OCI-LY7 (cell line): ENCODE measurements around the gene SLC4A11. TPM values are rescaled to one million over a fixed set of nuclear protein-coding genes. Genes with fewer than 3 reads are reported as not detected.

Experiments
- BruUV-seq: library from RNA; stranded (reverse); fragments of 400-500 nt; replicated peaks from 2 replicates; lab custom pipeline; 2021; lab: Mats Ljungman, UMichigan
- CTCF ChIA-PET: fragments of 300-600 bp; sonication (Branson Sonifier 250); formaldehyde crosslinking; loops from one replicate; lab custom pipeline; 2022; ENCODE audit warnings: antibody characterized with exemption; ENCODE audit not compliant: unreplicated experiment; lab: Charles Lee
- POLR2A ChIA-PET: fragments of 300-600 bp; sonication (Branson Sonifier 250); formaldehyde crosslinking; loops from one replicate; lab custom pipeline; 2022; ENCODE audit warnings: antibody characterized with exemption; lab: Charles Lee
- DNase-seq: peaks from one replicate; pipeline ENCODE4 v3.0.0-alpha.2; 2015; ENCODE audit warnings: low spot score
- H2AFZ ChIP-seq: fragments of 200-600 bp; sonication (generic), shearing (Covaris generic); 2 replicates; pipeline ENCODE4 v1.6.1; 2014; ENCODE audit warnings: mild to moderate bottlenecking, antibody characterized with exemption, low read length, moderate library complexity
- H3K27ac ChIP-seq: fragments of 200-600 bp; sonication (generic); 2 replicates; pipeline ENCODE4 v1.5.1; 2014; ENCODE audit warnings: mixed run types, low read depth, mild to moderate bottlenecking, moderate library complexity, low read length, inconsistent platforms; ENCODE audit not compliant: poor library complexity, severe bottlenecking
- H3K36me3 ChIP-seq: fragments of 200-600 bp; sonication (generic); 2 replicates; pipeline ENCODE4 v1.6.1; 2014; ENCODE audit warnings: mild to moderate bottlenecking, antibody characterized with exemption, low read length, moderate library complexity, mixed read lengths; ENCODE audit not compliant: insufficient read depth
- H3K4me1 ChIP-seq: fragments of 200-600 bp; sonication (generic); 2 replicates; pipeline ENCODE4 v1.5.1; 2014; ENCODE audit warnings: mild to moderate bottlenecking, low read length; ENCODE audit not compliant: insufficient read depth, poor library complexity, severe bottlenecking
- H3K4me2 ChIP-seq: fragments of 200-600 bp; sonication (generic); 2 replicates; pipeline ENCODE4 v1.6.1; 2014; ENCODE audit warnings: mild to moderate bottlenecking, low read length
- H3K4me3 ChIP-seq: fragments of 200-600 bp; sonication (generic); 2 replicates; pipeline ENCODE4 v1.5.1; 2014; ENCODE audit warnings: mild to moderate bottlenecking, low read depth, low read length; ENCODE audit not compliant: poor library complexity, severe bottlenecking
- H3K79me2 ChIP-seq: fragments of 200-600 bp; sonication (generic); 2 replicates; pipeline ENCODE4 v1.6.1; 2016; ENCODE audit warnings: low read depth, mild to moderate bottlenecking, low read length, moderate library complexity, mixed read lengths; ENCODE audit not compliant: insufficient read depth
- H3K9me2 ChIP-seq: fragments of 200-600 bp; sonication (generic); 2 replicates; pipeline ENCODE4 v1.6.1; 2016; ENCODE audit warnings: mild to moderate bottlenecking, low read length, mixed read lengths; ENCODE audit not compliant: insufficient read depth
- H3K9me3 ChIP-seq: fragments of 200-600 bp; sonication (generic); 2 replicates; pipeline ENCODE4 v1.6.1; 2014; ENCODE audit warnings: mild to moderate bottlenecking, mixed run types, low read length, mixed read lengths
- H4K20me1 ChIP-seq: fragments of 200-600 bp; sonication (generic); 2 replicates; pipeline ENCODE4 v1.6.1; 2014; ENCODE audit warnings: mild to moderate bottlenecking, antibody characterized with exemption, low read length, moderate library complexity, mixed read lengths; ENCODE audit not compliant: insufficient read depth
- CTCF ChIP-seq: fragments of 200-600 bp; sonication (generic); conservative IDR thresholded peaks from 2 replicates; pipeline ENCODE4 v1.5.1; 2014; ENCODE audit warnings: mild to moderate bottlenecking, antibody characterized with exemption, low read length, moderate library complexity, mixed read lengths
- EZH2phosphoT487 ChIP-seq: fragments of 200-600 bp; sonication (generic); IDR thresholded peaks from 2 replicates; pipeline ENCODE4 v1.6.1; 2018; ENCODE audit warnings: low read depth, borderline replicate concordance, mild to moderate bottlenecking, mixed run types, antibody characterized with exemption, low read length, moderate library complexity, mixed read lengths
- intact Hi-C: fragments of 100-400 bp; cut with micrococcal nuclease; formaldehyde crosslinking; loops from one replicate; pipeline ENCODE4 v1.10.0; 2022; ENCODE audit not compliant: unreplicated experiment
- total RNA-seq, 2 experiments: library from RNA; depleted of rRNA in 1 of 2; stranded (reverse); fragments of >200 nt in 1 of 2; shearing (Covaris generic) in 1 of 2; gene quantifications; 2 replicates each; pipeline ENCODE4 v1.2.3, GENCODE V29; 2014 to 2022

The SLC4A11 gene
- total RNA-seq, 2 experiments from 2014 or later, result 4.4 to 26.9 TPM

- no TSS peak for BruUV-seq
- H3K4me2 ChIP-seq, result no peak overlapping the region
These were observed 43.6 kb upstream of the SLC4A11 start for GRCh38 chr20:3282271-3283221.

GRCh38 chr20:3281437-3281836 lies 42.4 kb upstream of the SLC4A11 start:
- Histone ChIP-seq H4K20me1 (no peaks in the 10 kb centered on the region), H3K4me2 (no peak overlapping the region), H3K27ac (no peak overlapping the region), H3K9me2 (no peaks in the 10 kb centered on the region), H3K79me2 (no peaks in the 10 kb centered on the region), H3K4me1 (no peaks in the 10 kb centered on the region), H3K4me3 (no peak overlapping the region), H2AFZ (no peak overlapping the region), H3K36me3 (no peaks in the 10 kb centered on the region), H3K9me3 (no peaks in the 10 kb centered on the region)
- TF ChIP-seq EZH2phosphoT487 (no peak), CTCF (no peak)
- POLR2A ChIA-PET, result interaction anchor here (0.6 to 0.8 kb wide), 2 partner anchors 97 to 172 kb away, joined by 3 read pairs; no protein-coding TSS in a partner anchor
- intact Hi-C loops, result no loop called here
- DNase-seq, result no peak
- CTCF ChIA-PET, result no interaction called here
- no TSS peak for BruUV-seq

More at GRCh38 chr20:3282271-3283221, 43.6 kb upstream of the SLC4A11 start:
- POLR2A ChIA-PET, result interaction anchor here (0.6 to 0.8 kb wide), 2 partner anchors 98 to 140 kb away, joined by 3 to 4 read pairs; no protein-coding TSS in a partner anchor
- H3K27ac ChIP-seq, result no peak overlapping the region
- no peak for DNase-seq
- intact Hi-C loops, result no loop called here
- CTCF ChIA-PET, result no interaction called here
- H4K20me1 ChIP-seq, result no peaks in the 10 kb centered on the region
- no peaks in the 10 kb centered on the region for H3K9me3 ChIP-seq
- no peaks in the 10 kb centered on the region for H3K79me2 ChIP-seq
- H3K9me2 ChIP-seq, result no peaks in the 10 kb centered on the region
- H3K4me1 ChIP-seq, result no peaks in the 10 kb centered on the region
- H3K36me3 ChIP-seq, result no peaks in the 10 kb centered on the region
- H3K4me3 ChIP-seq, result no peak overlapping the region
- TF ChIP-seq EZH2phosphoT487, result no peak
- TF ChIP-seq CTCF, result no peak
- no peak overlapping the region for H2AFZ ChIP-seq
